Measurements from ENCODE around the gene OR8G1. TPM values are rescaled to one million over a fixed set of nuclear protein-coding genes. Genes with fewer than 3 reads are reported as not detected.

Gene OR8G1
- total RNA-seq, 2 experiments from 2014 or later, result not detected

DNA sequence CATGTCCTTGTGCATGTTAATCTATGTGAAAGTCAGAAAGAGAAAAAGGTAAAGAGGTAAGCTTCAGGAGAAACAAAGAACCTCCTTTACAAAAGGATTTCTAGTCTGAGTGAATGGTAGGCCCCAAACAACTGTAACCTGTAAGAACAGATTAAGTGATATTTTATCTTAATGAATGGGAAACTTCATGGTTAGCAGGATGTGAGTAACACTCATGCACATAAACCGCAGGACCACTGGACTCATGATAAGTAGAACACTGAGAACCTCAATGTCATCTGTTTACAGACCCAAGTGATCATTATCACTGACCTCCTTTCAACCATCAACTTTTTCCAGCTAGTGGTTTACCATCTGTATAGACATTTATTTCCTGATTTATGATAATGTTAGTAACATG lies 35.2 kb downstream of the OR8G1 start:
- Mint-ChIP-seq H3K4me1 (peaks cover 9% of the 10 kb centered on the region), H3K27me3 (no peaks in the 10 kb centered on the region), H3K36me3 (ENCODE audit: low read depth) (no peaks in the 10 kb centered on the region), H3K4me3 (no peak overlapping the region), H3K9me3 (no peaks in the 10 kb centered on the region), H3K27ac (no peak overlapping the region)
- ChIA-PET CTCF (no interaction called here), POLR2A (no interaction called here)
- no peak for DNase-seq

DNA sequence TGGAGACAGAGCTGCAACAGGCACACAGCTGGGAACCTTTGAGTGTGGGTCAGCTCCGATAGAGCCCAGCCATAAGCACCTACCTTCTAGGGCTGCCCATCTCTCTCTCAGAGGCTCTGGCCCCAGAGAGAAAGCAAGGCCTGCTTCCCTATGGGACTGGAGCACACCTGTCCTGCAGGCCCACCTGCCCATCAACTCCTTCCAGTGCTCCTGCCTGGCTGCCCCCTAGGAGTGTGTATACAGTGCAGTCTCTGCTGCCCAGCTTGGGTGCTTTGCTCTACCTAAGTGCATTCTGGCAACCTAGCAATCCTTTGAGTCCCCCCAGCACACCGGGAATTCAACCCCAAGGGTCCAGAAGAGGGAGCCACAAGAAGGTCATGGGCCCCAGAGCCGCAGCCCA lies 36.3 kb downstream of the OR8G1 start:
- Mint-ChIP-seq H3K36me3 (ENCODE audit: low read depth) (no peaks in the 10 kb centered on the region), H3K4me3 (no peak overlapping the region), H3K27me3 (no peaks in the 10 kb centered on the region), H3K27ac (no peak overlapping the region), H3K9me3 (peaks cover 7% of the 10 kb centered on the region), H3K4me1 (peaks cover 9% of the 10 kb centered on the region)
- POLR2A ChIA-PET, result no interaction called here
- DNase-seq, result no peak
- CTCF ChIA-PET, result no interaction called here

GRCh38 chr11:124277804-124278203 lies 36.9 kb downstream of the OR8G1 start:
- H3K27me3 Mint-ChIP-seq, result no peaks in the 10 kb centered on the region
- no peak for DNase-seq
- no peak overlapping the region for H3K27ac Mint-ChIP-seq
- H3K36me3 Mint-ChIP-seq (ENCODE audit: low read depth), result no peaks in the 10 kb centered on the region
- H3K4me1 Mint-ChIP-seq, result peaks cover 9% of the 10 kb centered on the region
- CTCF ChIA-PET, result interaction anchor here (0.8 kb wide), 1 partner anchor 1938 kb away, joined by 3 read pairs; no protein-coding TSS in a partner anchor
- peaks cover 7% of the 10 kb centered on the region for H3K9me3 Mint-ChIP-seq
- POLR2A ChIA-PET, result no interaction called here
- H3K4me3 Mint-ChIP-seq, result no peak overlapping the region

- POLR2A ChIA-PET, result no interaction called here
- H3K4me3 Mint-ChIP-seq, result no peak overlapping the region
Observed at GRCh38 chr11:124278261-124278660, 37.4 kb downstream of the OR8G1 start.

DNA sequence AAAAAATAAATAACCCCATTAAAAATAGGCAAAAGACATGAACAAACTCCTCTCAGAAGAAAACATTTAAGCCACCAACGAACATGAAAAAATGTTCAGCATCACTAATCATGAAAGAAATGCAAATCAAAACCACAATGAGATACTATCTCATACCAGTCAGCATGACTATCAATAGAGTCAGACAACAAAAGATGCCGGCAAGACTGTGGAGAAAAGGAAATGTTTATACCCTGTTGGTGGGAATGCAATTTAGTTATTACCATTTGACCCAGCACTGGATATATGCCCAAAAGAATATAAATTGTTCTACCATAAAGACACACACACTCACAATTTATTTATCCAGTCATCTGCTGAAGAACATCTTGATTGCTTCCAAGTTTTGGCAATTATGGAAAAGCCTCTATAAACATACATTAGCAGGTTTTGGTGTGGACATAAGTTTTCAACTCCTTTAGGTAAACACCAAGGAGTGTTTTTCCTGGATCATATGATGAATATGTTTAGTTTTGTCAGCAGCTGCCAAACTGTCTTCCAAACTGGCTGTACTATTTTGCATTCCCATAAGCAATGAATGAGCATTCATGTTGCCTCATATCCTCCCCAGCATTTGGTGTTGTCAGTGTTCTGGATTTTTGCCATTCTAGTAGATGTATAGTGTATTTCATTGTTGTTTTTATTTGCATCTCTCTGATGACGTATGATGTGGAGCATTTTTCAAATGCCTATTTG lies 44.9 kb downstream of the OR8G1 start:
- Mint-ChIP-seq H3K9me3 (peaks cover 9% of the 10 kb centered on the region), H3K4me3 (no peak overlapping the region), H3K4me1 (no peaks in the 10 kb centered on the region), H3K27me3 (no peaks in the 10 kb centered on the region), H3K27ac (no peak overlapping the region), H3K36me3 (ENCODE audit: low read depth) (no peaks in the 10 kb centered on the region)
- ChIA-PET CTCF (no interaction called here), POLR2A (no interaction called here)
- DNase-seq, result no peak

More at GRCh38 chr11:124278261-124278660, 37.4 kb downstream of the OR8G1 start:
- no peaks in the 10 kb centered on the region for H3K27me3 Mint-ChIP-seq
- CTCF ChIA-PET, result interaction anchor here (0.8 kb wide), 1 partner anchor 1938 kb away, joined by 3 read pairs; no protein-coding TSS in a partner anchor
- no peaks in the 10 kb centered on the region for H3K36me3 Mint-ChIP-seq (ENCODE audit: low read depth)
- no peak overlapping the region for H3K27ac Mint-ChIP-seq
- H3K9me3 Mint-ChIP-seq, result peaks cover 8% of the 10 kb centered on the region
- DNase-seq, result no peak
- H3K4me1 Mint-ChIP-seq, result peaks cover 9% of the 10 kb centered on the region

DNA sequence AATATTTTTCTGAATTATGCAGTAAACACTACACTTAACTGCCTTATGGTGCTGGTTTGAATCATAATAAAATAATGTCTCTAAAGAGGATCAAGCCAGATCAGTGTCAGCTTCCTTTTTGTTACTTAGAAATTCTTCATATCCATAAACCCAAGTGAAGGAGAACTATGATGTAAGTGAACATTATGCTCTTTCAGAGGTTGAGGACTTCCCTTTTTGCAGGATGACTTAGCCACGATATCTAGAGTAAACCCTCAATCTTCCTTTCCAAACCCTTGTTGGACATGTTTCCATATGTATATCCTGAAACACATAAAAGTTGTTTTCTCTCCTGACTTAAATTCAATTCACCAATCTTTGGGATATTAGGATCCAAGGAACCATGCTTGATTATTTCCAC lies 53.8 kb downstream of the OR8G1 start:
- CTCF ChIA-PET, result no interaction called here
- no peak overlapping the region for H3K27ac Mint-ChIP-seq
- no peak for DNase-seq

DNA sequence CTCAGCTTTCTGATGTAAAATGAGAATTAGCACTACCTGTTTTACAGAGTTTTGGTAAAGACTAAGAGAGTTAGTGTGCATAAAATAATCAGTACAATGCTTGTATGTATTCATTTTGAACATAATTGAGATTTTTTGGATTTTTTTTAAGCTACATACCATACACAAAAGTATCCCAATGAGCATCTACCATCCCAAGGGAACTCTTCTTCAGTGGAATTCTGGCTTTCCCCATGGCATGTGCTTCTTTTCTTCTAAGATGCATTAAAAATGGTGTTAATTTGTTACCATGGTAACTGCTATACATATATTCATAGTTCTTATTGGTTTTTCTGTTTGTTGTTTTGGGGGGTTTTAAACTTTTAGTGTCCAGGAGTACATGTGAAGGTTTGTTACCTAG lies 55.1 kb downstream of the OR8G1 start:
- H3K27ac Mint-ChIP-seq, result no peak overlapping the region

More for the DNA sequence above, 53.8 kb downstream of the OR8G1 start:
- POLR2A ChIA-PET, result no interaction called here
- Mint-ChIP-seq H3K4me3 (no peak overlapping the region), H3K36me3 (ENCODE audit: low read depth) (no peaks in the 10 kb centered on the region), H3K4me1 (no peaks in the 10 kb centered on the region), H3K27me3 (no peaks in the 10 kb centered on the region), H3K9me3 (no peaks in the 10 kb centered on the region)

GRCh38 chr11:124297921-124298320 lies 57.0 kb downstream of the OR8G1 start:
- POLR2A ChIA-PET, result no interaction called here

More for the DNA sequence above, 55.1 kb downstream of the OR8G1 start:
- DNase-seq, result no peak
- H3K27me3 Mint-ChIP-seq, result no peaks in the 10 kb centered on the region
- no peaks in the 10 kb centered on the region for H3K4me1 Mint-ChIP-seq
- H3K36me3 Mint-ChIP-seq (ENCODE audit: low read depth), result no peaks in the 10 kb centered on the region
- POLR2A ChIA-PET, result no interaction called here
- CTCF ChIA-PET, result no interaction called here
- no peaks in the 10 kb centered on the region for H3K9me3 Mint-ChIP-seq
- H3K4me3 Mint-ChIP-seq, result no peak overlapping the region

DNA sequence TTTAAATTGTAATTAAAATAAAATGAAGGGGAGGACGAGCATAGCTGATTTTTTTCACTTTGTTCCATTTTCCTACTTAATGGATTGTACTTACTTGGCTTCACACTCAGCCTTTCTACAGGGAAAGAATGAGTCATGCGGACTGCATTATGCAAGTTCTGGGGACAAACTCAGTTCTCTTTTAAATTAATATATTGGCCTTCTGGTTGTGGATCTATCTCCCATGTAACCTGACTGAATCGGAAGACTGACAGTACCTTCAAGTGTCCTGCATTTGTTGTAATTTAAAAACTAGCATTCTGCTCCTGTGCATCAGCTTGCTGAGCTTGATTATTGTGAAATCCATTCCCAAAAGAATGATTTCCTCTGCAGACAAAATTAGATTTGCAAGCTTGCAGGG lies 60.7 kb downstream of the OR8G1 start:
- no peaks in the 10 kb centered on the region for H3K9me3 Mint-ChIP-seq
- POLR2A ChIA-PET, result no interaction called here
- no peaks in the 10 kb centered on the region for H3K36me3 Mint-ChIP-seq (ENCODE audit: low read depth)
- CTCF ChIA-PET, result no interaction called here
- H3K4me1 Mint-ChIP-seq, result no peaks in the 10 kb centered on the region
- H3K27ac Mint-ChIP-seq, result no peak overlapping the region
- no peak overlapping the region for H3K4me3 Mint-ChIP-seq
- H3K27me3 Mint-ChIP-seq, result no peaks in the 10 kb centered on the region
- no peak for DNase-seq

More at GRCh38 chr11:124297921-124298320, 57.0 kb downstream of the OR8G1 start:
- H3K27me3 Mint-ChIP-seq, result no peaks in the 10 kb centered on the region
- H3K4me1 Mint-ChIP-seq, result no peaks in the 10 kb centered on the region
- DNase-seq, result no peak
- no peak overlapping the region for H3K27ac Mint-ChIP-seq
- H3K36me3 Mint-ChIP-seq (ENCODE audit: low read depth), result no peaks in the 10 kb centered on the region
- no peak overlapping the region for H3K4me3 Mint-ChIP-seq
- no peaks in the 10 kb centered on the region for H3K9me3 Mint-ChIP-seq
- CTCF ChIA-PET, result no interaction called here

GRCh38 chr11:124302347-124303125 lies 61.6 kb downstream of the OR8G1 start:
- H3K27ac Mint-ChIP-seq, result no peak overlapping the region
- H3K9me3 Mint-ChIP-seq, result no peaks in the 10 kb centered on the region
- H3K27me3 Mint-ChIP-seq, result no peaks in the 10 kb centered on the region
- CTCF ChIA-PET, result no interaction called here
- POLR2A ChIA-PET, result no interaction called here
- H3K36me3 Mint-ChIP-seq (ENCODE audit: low read depth), result no peaks in the 10 kb centered on the region
- no peak overlapping the region for H3K4me3 Mint-ChIP-seq
- no peaks in the 10 kb centered on the region for H3K4me1 Mint-ChIP-seq
- DNase-seq, result no peak

Other genes starting within 250 kb of the OR8G1 start
- gene OR10G6, start 245.9 kb upstream of the OR8G1 start, total RNA-seq, result not detected
- gene OR10G4, start 228.1 kb upstream of the OR8G1 start, total RNA-seq, result not detected
- gene OR10G9, start 218.1 kb upstream of the OR8G1 start, total RNA-seq, result not detected
- gene OR10G8, start 214.3 kb upstream of the OR8G1 start, total RNA-seq, result not detected
- gene OR10G7, start 199.8 kb upstream of the OR8G1 start, total RNA-seq, result not detected
- gene VWA5A, start 125.6 kb upstream of the OR8G1 start, total RNA-seq, result 1 to 10 TPM; 6.8 to 7.0 TPM
- not detected for gene OR10D3, start 57.8 kb upstream of the OR8G1 start, total RNA-seq
- gene OR8G5, start 15.3 kb downstream of the OR8G1 start, total RNA-seq, result not detected
- not detected for gene OR8D1, start 72.9 kb downstream of the OR8G1 start, total RNA-seq
- not detected for gene OR8D2, start 79.1 kb downstream of the OR8G1 start, total RNA-seq
- not detected for gene OR8B2, start 143.4 kb downstream of the OR8G1 start, total RNA-seq
- gene OR8B3, start 157.9 kb downstream of the OR8G1 start, total RNA-seq, result not detected
- not detected for gene OR8B4, start 183.8 kb downstream of the OR8G1 start, total RNA-seq
- gene OR8B8, start 204.6 kb downstream of the OR8G1 start, total RNA-seq, result not detected

Data from activated CD4-positive, alpha-beta memory T cell treated with anti-CD3 and anti-CD28 coated beads, Interleukin-2, amount 10 ng/mL, durations not matched to agents 7 days and 5 days (primary cell).